ENCODE measurements around the gene LRP8. TPM values are rescaled to one million over a fixed set of nuclear protein-coding genes. Genes with fewer than 3 reads are reported as not detected.

Gene LRP8
- total RNA-seq, 1 donor from 2014 or later: 12.8 TPM

GRCh38 chr1:53259932-53260331 lies 67.9 kb downstream of the LRP8 start:
- DNase-seq (ENCODE audit: low read depth) (no peak), FAIRE-seq (no peak)
- Histone ChIP-seq H3K9me3 (ENCODE audit: insufficient read depth, low read depth, low read length) (no peaks in the 10 kb centered on the region), H2AFZ (ENCODE audit: low read depth, low read length) (no peak overlapping the region), H3K4me2 (ENCODE audit: low read length) (no peak overlapping the region), H3K9ac (ENCODE audit: low read length) (no peak overlapping the region), H3K36me3 (ENCODE audit: insufficient read depth, low read length) (peaks cover 36% of the 10 kb centered on the region), H3K79me2 (ENCODE audit: insufficient read depth, low read length) (no peaks in the 10 kb centered on the region), H3K4me3 (ENCODE audit: insufficient read depth, low read depth, low read length) (no peak overlapping the region), H3K27ac (ENCODE audit: low read depth, low read length) (no peak overlapping the region), H4K20me1 (ENCODE audit: insufficient read depth, low read length) (no peaks in the 10 kb centered on the region), H3K4me1 (ENCODE audit: insufficient read depth, low read length) (no peaks in the 10 kb centered on the region), H3K27me3 (ENCODE audit: insufficient read depth, low read length) (no peaks in the 10 kb centered on the region)
- no peak for TF ChIP-seq CTCF (IDR thresholded peaks at IDR 0.05; ENCODE audit: insufficient read depth, low read depth, low read length)
- TF ChIP-seq EZH2 (IDR thresholded peaks at IDR 0.05; ENCODE audit: insufficient read depth, low read length): no peak
- Mint-ChIP-seq H3K27me3 (ENCODE audit: low read depth, unreplicated experiment) (no peaks in the 10 kb centered on the region), H3K4me3 (ENCODE audit: unreplicated experiment) (no peak overlapping the region), H3K27ac (ENCODE audit: unreplicated experiment) (no peak overlapping the region), H3K4me1 (ENCODE audit: low read depth, unreplicated experiment) (no peaks in the 10 kb centered on the region), H3K9me3 (ENCODE audit: unreplicated experiment) (no peaks in the 10 kb centered on the region), H3K36me3 (ENCODE audit: low read depth, unreplicated experiment) (peaks cover 8% of the 10 kb centered on the region)

- no peak for FAIRE-seq
- H3K27me3 Mint-ChIP-seq (ENCODE audit: low read depth, unreplicated experiment): no peaks in the 10 kb centered on the region
- no peak overlapping the region for H3K27ac ChIP-seq (ENCODE audit: low read depth, low read length)
- no peak overlapping the region for H3K4me3 ChIP-seq (ENCODE audit: insufficient read depth, low read depth, low read length)
- TF ChIP-seq CTCF (IDR thresholded peaks at IDR 0.05; ENCODE audit: insufficient read depth, low read depth, low read length) (no peak), EZH2 (IDR thresholded peaks at IDR 0.05; ENCODE audit: insufficient read depth, low read length) (no peak)
- no peak overlapping the region for H3K4me2 ChIP-seq (ENCODE audit: low read length)
- H3K9ac ChIP-seq (ENCODE audit: low read length): no peak overlapping the region
- peaks cover 6% of the 10 kb centered on the region for H3K36me3 Mint-ChIP-seq (ENCODE audit: low read depth, unreplicated experiment)
- no peaks in the 10 kb centered on the region for H4K20me1 ChIP-seq (ENCODE audit: insufficient read depth, low read length)
- H3K36me3 ChIP-seq (ENCODE audit: insufficient read depth, low read length): peaks cover 35% of the 10 kb centered on the region
- no peaks in the 10 kb centered on the region for H3K9me3 ChIP-seq (ENCODE audit: insufficient read depth, low read depth, low read length)
- H3K4me1 Mint-ChIP-seq (ENCODE audit: low read depth, unreplicated experiment): peaks cover 9% of the 10 kb centered on the region
- no peak overlapping the region for H2AFZ ChIP-seq (ENCODE audit: low read depth, low read length)
- no peak overlapping the region for H3K27ac Mint-ChIP-seq (ENCODE audit: unreplicated experiment)
- H3K4me3 Mint-ChIP-seq (ENCODE audit: unreplicated experiment): no peak overlapping the region
- no peaks in the 10 kb centered on the region for H3K9me3 Mint-ChIP-seq (ENCODE audit: unreplicated experiment)
- no peak for DNase-seq (ENCODE audit: low read depth)
- H3K79me2 ChIP-seq (ENCODE audit: insufficient read depth, low read length): no peaks in the 10 kb centered on the region
- H3K27me3 ChIP-seq (ENCODE audit: insufficient read depth, low read length): no peaks in the 10 kb centered on the region
- no peaks in the 10 kb centered on the region for H3K4me1 ChIP-seq (ENCODE audit: insufficient read depth, low read length)
These were observed 69.7 kb downstream of the LRP8 start for GRCh38 chr1:53258216-53258615.

DNA sequence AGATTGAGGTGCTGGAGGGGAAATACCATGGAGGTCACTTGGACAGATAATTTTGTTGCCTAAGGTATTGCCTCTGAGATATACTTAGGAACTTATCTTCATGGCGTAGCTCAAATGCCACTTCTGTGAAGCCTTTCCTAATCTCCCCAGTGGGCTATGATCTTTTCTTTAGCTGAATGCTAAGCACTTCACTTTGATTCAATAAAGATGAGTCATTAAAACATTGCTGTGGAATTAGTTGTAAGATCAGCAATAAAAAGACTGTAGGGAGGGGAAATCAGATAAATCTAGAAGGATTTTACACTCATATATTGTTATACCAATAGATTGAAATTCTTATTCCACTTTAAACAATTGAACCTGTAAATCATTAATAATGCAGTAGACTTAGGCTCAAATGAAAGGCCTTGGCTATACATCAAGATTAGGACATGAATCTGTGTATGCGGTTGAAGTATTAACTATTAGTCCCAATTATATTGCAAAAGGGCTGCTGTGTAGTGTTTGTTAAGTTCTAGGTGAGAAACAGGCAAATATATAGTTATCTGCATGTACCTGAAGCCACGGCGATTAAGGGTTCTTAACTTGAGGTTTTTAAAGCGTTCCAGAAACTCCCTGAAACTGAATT lies 70.3 kb downstream of the LRP8 start:
- Mint-ChIP-seq H3K4me1 (ENCODE audit: low read depth, unreplicated experiment) (peaks cover 9% of the 10 kb centered on the region), H3K9me3 (ENCODE audit: unreplicated experiment) (no peaks in the 10 kb centered on the region), H3K4me3 (ENCODE audit: unreplicated experiment) (no peak overlapping the region), H3K36me3 (ENCODE audit: low read depth, unreplicated experiment) (peaks cover 6% of the 10 kb centered on the region), H3K27me3 (ENCODE audit: low read depth, unreplicated experiment) (no peaks in the 10 kb centered on the region), H3K27ac (ENCODE audit: unreplicated experiment) (no peak overlapping the region)
- Histone ChIP-seq H4K20me1 (ENCODE audit: insufficient read depth, low read length) (no peaks in the 10 kb centered on the region), H3K4me2 (ENCODE audit: low read length) (no peak overlapping the region), H3K4me3 (ENCODE audit: insufficient read depth, low read depth, low read length) (no peak overlapping the region), H3K27ac (ENCODE audit: low read depth, low read length) (no peak overlapping the region), H3K36me3 (ENCODE audit: insufficient read depth, low read length) (peaks cover 31% of the 10 kb centered on the region), H3K9ac (ENCODE audit: low read length) (no peak overlapping the region), H2AFZ (ENCODE audit: low read depth, low read length) (no peak overlapping the region), H3K79me2 (ENCODE audit: insufficient read depth, low read length) (no peaks in the 10 kb centered on the region), H3K27me3 (ENCODE audit: insufficient read depth, low read length) (no peaks in the 10 kb centered on the region), H3K4me1 (ENCODE audit: insufficient read depth, low read length) (no peaks in the 10 kb centered on the region), H3K9me3 (ENCODE audit: insufficient read depth, low read depth, low read length) (no peaks in the 10 kb centered on the region)
- no peak for FAIRE-seq
- no peak for TF ChIP-seq EZH2 (IDR thresholded peaks at IDR 0.05; ENCODE audit: insufficient read depth, low read length)
- TF ChIP-seq CTCF (IDR thresholded peaks at IDR 0.05; ENCODE audit: insufficient read depth, low read depth, low read length): no peak
- no peak for DNase-seq (ENCODE audit: low read depth)

All from astrocyte (in vitro differentiated cells and primary cell).